NCI-H1417 (cell line): ENCODE results near the gene ALX3.
A peak's percentile ranks its signal among the peaks of the same experiment; 100 is the strongest.
"Not testable (repeated sequence)": the region's sequence is repeated elsewhere in the genome, so short reads cannot be mapped to it uniquely, and the experiment has no call there.

Experiments
- DNase-seq, 3 experiments: peaks; one replicate each; lab custom pipeline; 2025; lab: John Stamatoyannopoulos, UW

The ALX3 gene

GRCh38 chr1:110047463-110047862 is 23.0 kb downstream of the ALX3 start:
- no peak for DNase-seq

GRCh38 chr1:110043016-110043415 is 27.5 kb downstream of the ALX3 start:
- DNase-seq = no peak

GRCh38 chr1:110040548-110040947 is 29.9 kb downstream of the ALX3 start:
- no peak for DNase-seq

DNA sequence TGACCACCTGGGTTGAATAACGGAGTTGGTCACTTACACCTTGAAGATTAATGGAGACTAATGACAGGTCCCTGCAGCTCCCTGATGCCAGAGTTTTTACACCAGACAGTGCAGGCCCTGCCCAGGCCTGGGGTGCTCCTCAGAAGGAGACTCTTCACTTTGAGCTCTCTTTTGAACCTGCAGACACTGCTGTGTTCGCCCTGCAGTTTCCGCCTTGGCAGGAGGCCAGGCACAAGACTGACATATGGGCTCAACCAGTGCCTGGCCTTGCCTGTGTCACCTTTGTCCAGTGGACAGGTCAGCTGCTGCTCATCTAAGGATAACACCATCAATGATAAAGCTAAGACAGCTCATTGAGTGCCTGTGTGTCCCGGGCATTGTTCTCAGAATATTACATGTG is 30.8 kb downstream of the ALX3 start:
- DNase-seq = no peak

- no peak for DNase-seq
Measured at GRCh38 chr1:110038271-110038670, 32.2 kb downstream of the ALX3 start.

GRCh38 chr1:110035236-110035752 is 35.2 kb downstream of the ALX3 start:
- DNase-seq = no peak

DNA sequence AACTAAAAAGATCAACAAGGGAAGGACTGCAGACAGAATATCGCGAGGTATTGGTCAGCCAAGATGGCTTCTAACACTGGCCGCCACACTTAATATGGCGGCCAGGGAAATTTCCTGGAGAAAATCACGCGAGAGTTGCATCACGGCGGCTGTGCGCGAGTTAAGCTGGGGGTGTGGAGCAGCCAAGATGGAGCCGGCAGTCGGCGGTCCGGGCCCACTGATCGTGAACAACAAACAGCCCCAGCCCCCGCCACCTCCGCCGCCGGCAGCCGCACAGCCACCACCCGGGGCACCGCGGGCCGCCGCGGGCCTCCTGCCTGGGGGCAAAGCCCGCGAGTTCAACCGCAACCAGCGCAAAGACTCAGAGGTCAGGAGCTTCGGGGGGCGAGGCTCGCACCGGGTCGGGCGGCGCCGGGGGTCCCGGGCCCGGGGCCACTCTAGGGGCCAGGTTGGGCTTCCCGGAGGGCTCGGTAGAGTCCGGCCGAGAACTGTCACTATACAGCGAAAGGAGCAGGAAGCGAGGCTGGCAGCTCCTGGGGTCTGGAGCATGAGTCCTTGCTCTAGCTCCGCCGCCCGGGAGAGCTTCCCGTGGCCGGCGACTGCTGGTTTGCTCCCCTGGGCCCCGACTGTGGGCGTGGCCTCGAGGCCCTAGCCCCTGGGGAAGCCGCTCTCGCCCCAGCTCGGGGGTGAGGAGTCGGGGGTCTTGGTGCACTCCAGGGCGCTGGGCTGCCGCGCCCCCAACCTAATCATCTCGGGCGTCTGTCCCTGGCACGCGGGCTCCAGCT is 35.8 kb downstream of the ALX3 start, which contains the start of gene STRIP1:
TSS of gene STRIP1 (plus strand) at position 174 of the 785 bp plus-strand sequence. CDS start at position 188, 14 bp downstream.
- peak; percentile 94 to 97 (median 96) for DNase-seq

DNA sequence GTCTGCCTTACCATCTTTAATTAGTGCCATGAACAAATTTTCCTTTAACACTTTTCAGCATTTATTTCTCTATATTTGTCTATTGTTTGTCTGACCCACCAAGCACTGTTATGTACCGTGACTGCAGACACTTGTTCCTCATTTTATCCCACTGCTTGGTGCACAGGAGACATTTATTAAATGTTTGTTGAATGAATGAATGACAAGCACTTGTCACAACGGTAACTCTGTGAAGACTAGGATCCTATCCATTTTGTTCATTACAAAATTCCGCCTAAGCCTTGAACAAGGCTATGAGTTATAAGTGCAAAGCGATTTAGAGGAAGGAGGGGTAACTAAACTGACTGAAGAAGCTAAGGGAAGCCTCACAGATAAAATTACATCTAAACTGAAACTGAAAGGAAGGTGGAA is 36.4 kb downstream of the ALX3 start:
- DNase-seq = no peak

DNA sequence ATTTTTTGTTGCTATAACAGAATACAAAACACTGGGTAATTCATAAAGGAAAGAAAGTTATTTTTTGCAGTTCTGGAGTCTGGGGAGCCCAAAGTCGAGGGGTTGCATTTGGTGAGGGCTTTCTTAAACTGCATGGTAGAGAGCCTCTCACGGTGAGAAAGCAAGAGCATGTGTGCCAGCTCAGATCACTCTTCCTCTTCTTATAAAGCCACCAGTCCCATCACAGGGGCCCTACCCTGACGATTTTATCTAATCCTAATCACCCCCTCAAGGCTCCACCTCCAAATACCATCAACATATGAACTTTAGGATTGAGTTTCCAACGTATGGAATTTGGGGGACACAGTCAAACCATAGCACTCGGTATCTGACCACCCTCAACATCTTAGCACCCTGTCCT is 37.1 kb downstream of the ALX3 start:
- DNase-seq = no peak

DNA sequence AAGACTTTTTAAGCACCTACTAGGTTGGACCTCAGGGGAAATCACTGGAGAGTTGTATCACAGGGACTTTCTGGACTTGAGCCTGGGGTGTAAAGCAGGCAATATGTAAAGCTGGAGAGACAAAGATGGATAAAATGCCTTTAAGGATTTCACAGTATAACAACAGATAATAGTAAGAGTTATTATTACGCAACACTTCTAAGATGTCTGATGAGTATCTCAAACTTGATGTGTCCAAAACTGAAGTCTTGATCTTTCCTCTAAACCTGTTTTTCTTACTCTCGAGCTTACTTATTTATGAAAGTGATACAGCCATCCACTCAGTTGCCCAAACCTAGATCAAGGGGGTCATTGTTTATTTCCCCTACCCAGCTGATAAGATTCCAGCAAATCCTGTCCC is 38.1 kb downstream of the ALX3 start:
- DNase-seq = no peak

- not testable (repeated sequence) for DNase-seq
Measured at GRCh38 chr1:110030687-110031086, 39.8 kb downstream of the ALX3 start.

- no peak for DNase-seq
Measured at GRCh38 chr1:110024613-110025012, 45.9 kb downstream of the ALX3 start.

GRCh38 chr1:110021285-110021684 is 49.2 kb downstream of the ALX3 start:
- no peak for DNase-seq

DNA sequence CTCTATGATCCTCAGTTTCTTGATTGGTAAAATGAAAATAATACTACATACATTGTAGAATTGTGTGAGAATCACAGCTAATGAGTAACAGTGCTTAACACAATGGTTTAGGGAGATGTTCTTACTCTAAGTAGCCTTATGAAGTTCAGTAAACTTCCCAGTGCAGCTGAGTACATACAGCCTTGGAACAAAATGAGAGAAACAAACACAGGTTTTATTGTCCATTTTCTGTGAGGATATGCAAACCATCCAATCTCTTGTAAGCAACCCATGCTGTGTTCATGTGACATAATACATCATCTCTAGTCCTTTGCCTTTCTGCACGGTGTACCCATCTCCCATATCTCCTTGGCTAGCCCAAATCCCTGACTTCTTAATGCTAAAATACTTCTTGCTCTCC is 50.7 kb downstream of the ALX3 start:
- DNase-seq = no peak

GRCh38 chr1:110018396-110018795 is 52.1 kb downstream of the ALX3 start:
- no peak for DNase-seq

- DNase-seq = no peak
Measured at GRCh38 chr1:110017792-110018191, 52.7 kb downstream of the ALX3 start.

GRCh38 chr1:110012100-110012780 is 58.2 kb downstream of the ALX3 start:
- DNase-seq = no peak

GRCh38 chr1:110011527-110012041 is 58.9 kb downstream of the ALX3 start:
- peak in 2 of 3 experiments; percentile 11 to 58 for DNase-seq
